ENCODE data around the gene ZNF302. TPM values are rescaled to one million over a fixed set of nuclear protein-coding genes. Genes with fewer than 3 reads are reported as not detected.

The ZNF302 gene
- total RNA-seq, 2 donors from 2014 or later: 9.0 to 11.5 TPM

- DNase-seq: no peak
- Mint-ChIP-seq H3K36me3 (ENCODE audit: low read depth) (peaks cover 2% of the 10 kb centered on the region), H3K4me3 (no peak overlapping the region), H3K27ac (no peak overlapping the region), H3K27me3 (peaks cover 43% of the 10 kb centered on the region), H3K4me1 (peaks cover 2% of the 10 kb centered on the region)
- H3K9me3 ChIP-seq (ENCODE audit: control insufficient read depth, low read length, poor library complexity, severe bottlenecking): no peaks in the 10 kb centered on the region
- ATAC-seq: no peak
Observed at GRCh38 chr19:34722353-34722752, 44.9 kb downstream of the ZNF302 start.

- H3K9me3 ChIP-seq (ENCODE audit: control insufficient read depth, low read length, poor library complexity, severe bottlenecking): no peaks in the 10 kb centered on the region
- peaks cover 2% of the 10 kb centered on the region for H3K4me1 Mint-ChIP-seq
- DNase-seq (no peak), ATAC-seq (no peak)
- peaks cover 54% of the 10 kb centered on the region for H3K27me3 Mint-ChIP-seq
- H3K36me3 Mint-ChIP-seq (ENCODE audit: low read depth): peaks cover 2% of the 10 kb centered on the region
- no peak overlapping the region for H3K4me3 Mint-ChIP-seq
- H3K27ac Mint-ChIP-seq: no peak overlapping the region
Observed at GRCh38 chr19:34725400-34725799, 47.9 kb downstream of the ZNF302 start.

- H3K9me3 ChIP-seq (ENCODE audit: control insufficient read depth, low read length, poor library complexity, severe bottlenecking): no peaks in the 10 kb centered on the region
- ATAC-seq (no peak), DNase-seq (no peak)
- Mint-ChIP-seq H3K4me3 (no peak overlapping the region), H3K27me3 (peaks cover 27% of the 10 kb centered on the region), H3K27ac (no peak overlapping the region), H3K4me1 (peaks cover 7% of the 10 kb centered on the region), H3K36me3 (ENCODE audit: low read depth) (peaks cover 8% of the 10 kb centered on the region)
Observed at GRCh38 chr19:34731019-34731829, 53.7 kb downstream of the ZNF302 start.

- peaks cover 7% of the 10 kb centered on the region for H3K4me1 Mint-ChIP-seq
- peaks cover 6% of the 10 kb centered on the region for H3K36me3 Mint-ChIP-seq (ENCODE audit: low read depth)
- DNase-seq (no peak), ATAC-seq (no peak)
- no peak overlapping the region for H3K4me3 Mint-ChIP-seq
- H3K27me3 Mint-ChIP-seq: peaks cover 20% of the 10 kb centered on the region
- no peak overlapping the region for H3K27ac Mint-ChIP-seq
- H3K9me3 ChIP-seq (ENCODE audit: control insufficient read depth, low read length, poor library complexity, severe bottlenecking): no peaks in the 10 kb centered on the region
Observed at GRCh38 chr19:34731964-34732363, 54.5 kb downstream of the ZNF302 start.

GRCh38 chr19:34732612-34733211 lies 55.2 kb downstream of the ZNF302 start:
- H3K27ac Mint-ChIP-seq: peak overlapping the region; percentile 24
- peaks cover 12% of the 10 kb centered on the region for H3K27me3 Mint-ChIP-seq
- no peak for DNase-seq
- no peak for ATAC-seq
- peak overlapping the region; percentile 71 for H3K4me3 Mint-ChIP-seq
- peaks cover 7% of the 10 kb centered on the region for H3K4me1 Mint-ChIP-seq
- H3K36me3 Mint-ChIP-seq (ENCODE audit: low read depth): peaks cover 6% of the 10 kb centered on the region
- no peaks in the 10 kb centered on the region for H3K9me3 ChIP-seq (ENCODE audit: control insufficient read depth, low read length, poor library complexity, severe bottlenecking)

GRCh38 chr19:34733266-34733745 lies 55.8 kb downstream of the ZNF302 start:
- peaks cover 6% of the 10 kb centered on the region for H3K36me3 Mint-ChIP-seq (ENCODE audit: low read depth)
- no peaks in the 10 kb centered on the region for H3K9me3 ChIP-seq (ENCODE audit: control insufficient read depth, low read length, poor library complexity, severe bottlenecking)
- ATAC-seq: peak; percentile 18
- H3K4me3 Mint-ChIP-seq: peak overlapping the region; percentile 94
- H3K27ac Mint-ChIP-seq: peak overlapping the region; percentile 89
- peaks cover 7% of the 10 kb centered on the region for H3K4me1 Mint-ChIP-seq
- DNase-seq: peak in 1 of 3 donors; percentile 13
- H3K27me3 Mint-ChIP-seq: peaks cover 8% of the 10 kb centered on the region

- DNase-seq: peak; percentile 56 to 60 (median 58)
- peak within 1 kb of the TSS; percentile 94 for H3K4me3 Mint-ChIP-seq
Observed at GRCh38 chr19:34733746-34734536, 56.5 kb downstream of the ZNF302 start, which contains the start of gene ZNF181. Gene ZNF181 (plus strand): TSS chr19:34734243. CDS start chr19:34735038, 795 bp downstream.

GRCh38 chr19:34734537-34735103 lies 57.1 kb downstream of the ZNF302 start:
- ATAC-seq (no peak), DNase-seq (no peak)
- Mint-ChIP-seq H3K27ac (peak overlapping the region; percentile 89), H3K4me1 (peaks cover 7% of the 10 kb centered on the region), H3K4me3 (peak overlapping the region; percentile 94), H3K27me3 (no peaks in the 10 kb centered on the region), H3K36me3 (ENCODE audit: low read depth) (peaks cover 9% of the 10 kb centered on the region)
- no peaks in the 10 kb centered on the region for H3K9me3 ChIP-seq (ENCODE audit: control insufficient read depth, low read length, poor library complexity, severe bottlenecking)

More at GRCh38 chr19:34733746-34734536, 56.5 kb downstream of the ZNF302 start, which contains the start of gene ZNF181:
- Mint-ChIP-seq H3K27me3 (peaks cover 7% of the 10 kb centered on the region), H3K36me3 (ENCODE audit: low read depth) (peaks cover 6% of the 10 kb centered on the region), H3K4me1 (peaks cover 7% of the 10 kb centered on the region), H3K27ac (peak within 1 kb of the TSS; percentile 89)
- peak; percentile 86 for ATAC-seq
- H3K9me3 ChIP-seq (ENCODE audit: control insufficient read depth, low read length, poor library complexity, severe bottlenecking): no peaks in the 10 kb centered on the region

Other genes starting within 250 kb of the ZNF302 start
- gene UBA2, start 249.3 kb upstream of the ZNF302 start, total RNA-seq: 10 to 100 TPM; 55.2 to 62.0 TPM
- under 1 TPM; 0.08 to 0.10 TPM for gene WTIP, start 195.9 kb upstream of the ZNF302 start, total RNA-seq
- gene SCGB2B2, start 519 bp upstream of the ZNF302 start, total RNA-seq: under 1 TPM in 1 of 2 donors, not detected in 1; 0.82 TPM
- gene ZNF181, start 56.6 kb downstream of the ZNF302 start, total RNA-seq: 1 to 10 TPM; 3.1 to 4.7 TPM
- 1 to 10 TPM; 3.7 to 4.8 TPM for gene ZNF599, start 95.5 kb downstream of the ZNF302 start, total RNA-seq
- gene ZNF30, start 249.2 kb downstream of the ZNF302 start, total RNA-seq: 1 to 10 TPM; 3.0 to 3.5 TPM

All from T-helper 17 cell (primary cell).